Muscle layer of colon (tissue), 2 donors: ENCODE data around the gene BICDL2.

Source experiments
- H3K27ac ChIP-seq: one replicate; pipeline ENCODE4 v1.7.0; 2013; ENCODE audit warnings: low read depth, mild to moderate bottlenecking, low read length, moderate library complexity
- H3K27me3 ChIP-seq, 2 donors: one replicate each; pipeline ENCODE4 v1.7.0; 2013; ENCODE audit warnings: low read length in 2 of 2, mild to moderate bottlenecking in 2 of 2; ENCODE audit not compliant: insufficient read depth in 2 of 2, control insufficient read depth in 1 of 2
- H3K36me3 ChIP-seq: one replicate; pipeline ENCODE4 v1.7.0; 2013; ENCODE audit warnings: mild to moderate bottlenecking, low read length; ENCODE audit not compliant: insufficient read depth
- H3K4me1 ChIP-seq: one replicate; pipeline ENCODE4 v1.7.0; 2013; ENCODE audit warnings: mild to moderate bottlenecking, low read length; ENCODE audit not compliant: insufficient read depth
- H3K4me3 ChIP-seq, 2 donors: one replicate each; pipeline ENCODE4 v1.7.0; 2013; ENCODE audit warnings: low read length in 2 of 2, low read depth in 1 of 2, mild to moderate bottlenecking in 1 of 2, moderate library complexity in 1 of 2
- H3K9ac ChIP-seq: one replicate; pipeline ENCODE4 v1.7.0; 2013; ENCODE audit warnings: low read length
- H3K9me3 ChIP-seq: one replicate; pipeline ENCODE4 v1.7.0; 2013; ENCODE audit warnings: mild to moderate bottlenecking, low read length
- donor health status: abdominal sarcoma.
- donor health status: Adenocarcinoma of cecum.

BICDL2 gene

DNA sequence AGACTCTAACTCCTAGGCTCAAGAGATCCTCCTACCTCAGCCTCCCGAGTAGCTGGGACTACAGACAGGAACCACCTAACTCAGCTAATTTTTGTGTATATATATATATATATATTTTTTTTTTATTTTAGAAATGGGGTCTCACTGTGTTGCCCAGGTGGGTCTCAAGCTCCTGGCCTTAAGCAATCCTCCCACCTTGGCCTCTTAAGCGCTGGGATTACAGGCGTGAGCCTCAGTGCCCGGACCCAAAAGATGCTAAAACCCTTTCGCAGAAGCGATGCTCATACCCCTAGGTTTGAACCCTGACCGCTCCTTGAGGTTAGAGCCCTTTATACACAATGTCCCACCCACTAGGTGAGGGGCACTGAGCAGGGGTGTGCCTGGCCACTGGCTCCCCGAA lies 26.2 kb downstream of the BICDL2 start:
- no peak overlapping the region for H3K9ac ChIP-seq
- H3K4me3 ChIP-seq: no peak overlapping the region
- H3K36me3 ChIP-seq: no peaks in the 10 kb centered on the region
- H3K9me3 ChIP-seq: no peaks in the 10 kb centered on the region
- H3K4me1 ChIP-seq: no peaks in the 10 kb centered on the region
- H3K27ac ChIP-seq: no peak overlapping the region
- peaks cover 17 to 78% of the 10 kb centered on the region in 2 donors for H3K27me3 ChIP-seq

DNA sequence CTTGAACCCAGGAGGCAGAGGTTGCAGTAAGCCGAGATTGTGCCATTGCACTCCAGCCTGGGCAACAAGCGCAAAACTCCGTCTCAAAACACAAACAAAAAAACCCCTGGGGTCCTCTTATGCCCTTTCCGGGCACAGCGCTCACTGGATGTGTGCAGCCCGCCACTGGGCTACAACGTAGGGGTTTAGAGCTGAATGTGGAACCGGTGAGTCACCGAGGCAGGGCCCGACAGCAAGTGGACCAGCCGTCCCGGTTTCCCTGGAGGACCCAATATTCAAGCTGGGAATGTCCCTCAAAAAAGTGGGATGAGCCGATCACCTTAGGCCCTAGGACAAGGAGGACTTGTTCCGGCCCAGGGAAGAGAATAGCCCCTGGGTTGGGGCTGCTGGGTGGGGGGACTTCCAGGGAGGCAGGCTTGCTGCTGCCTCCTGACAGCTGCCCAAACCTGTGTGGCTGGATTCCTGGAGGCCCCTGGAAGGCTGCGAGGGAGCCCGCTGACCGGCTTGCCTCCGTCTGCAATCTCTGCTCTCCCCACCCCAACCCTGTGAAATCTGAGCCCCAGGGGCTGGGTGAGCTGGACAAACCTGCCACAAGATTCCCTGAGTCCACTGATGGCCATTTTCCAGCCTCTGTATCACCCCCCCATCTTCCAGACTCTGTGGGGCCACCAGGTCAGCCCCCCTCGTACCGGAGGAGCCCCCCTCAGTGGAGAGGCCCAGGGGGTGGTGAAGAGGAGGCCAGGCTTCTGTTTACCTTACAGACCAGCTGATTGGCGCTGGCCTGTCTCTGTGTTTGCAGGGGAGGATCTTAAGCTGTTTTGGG lies 27.0 kb downstream of the BICDL2 start:
- H3K27ac ChIP-seq: no peak overlapping the region

DNA sequence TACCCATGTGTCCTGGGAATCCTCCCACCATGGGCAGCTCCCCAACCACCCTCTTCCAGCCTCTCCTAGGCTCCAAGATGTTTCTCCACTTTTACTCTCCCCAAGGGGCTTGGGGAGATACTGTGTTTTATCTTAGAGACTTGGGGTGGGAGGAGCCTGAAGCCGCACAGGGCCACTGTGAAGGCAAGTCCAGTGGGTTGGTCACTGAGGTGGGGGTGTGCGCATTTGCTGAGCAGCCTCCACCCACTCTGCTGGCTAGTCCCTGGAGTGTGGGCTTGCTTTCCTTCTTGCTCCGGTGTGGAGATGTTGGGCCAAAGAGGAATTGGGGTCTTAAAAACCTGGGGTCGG lies 28.1 kb downstream of the BICDL2 start:
- Histone ChIP-seq H3K9ac (no peak overlapping the region), H3K36me3 (no peaks in the 10 kb centered on the region), H3K9me3 (no peaks in the 10 kb centered on the region), H3K27ac (no peak overlapping the region), H3K4me1 (no peaks in the 10 kb centered on the region), H3K27me3 (peaks cover 24 to 79% of the 10 kb centered on the region in 2 donors), H3K4me3 (no peak overlapping the region)

More for the DNA sequence above, 27.0 kb downstream of the BICDL2 start:
- H3K9ac ChIP-seq: no peak overlapping the region
- no peaks in the 10 kb centered on the region for H3K4me1 ChIP-seq
- no peaks in the 10 kb centered on the region for H3K36me3 ChIP-seq
- H3K9me3 ChIP-seq: no peaks in the 10 kb centered on the region
- no peak overlapping the region for H3K4me3 ChIP-seq
- H3K27me3 ChIP-seq: peaks cover 23 to 83% of the 10 kb centered on the region in 2 donors

DNA sequence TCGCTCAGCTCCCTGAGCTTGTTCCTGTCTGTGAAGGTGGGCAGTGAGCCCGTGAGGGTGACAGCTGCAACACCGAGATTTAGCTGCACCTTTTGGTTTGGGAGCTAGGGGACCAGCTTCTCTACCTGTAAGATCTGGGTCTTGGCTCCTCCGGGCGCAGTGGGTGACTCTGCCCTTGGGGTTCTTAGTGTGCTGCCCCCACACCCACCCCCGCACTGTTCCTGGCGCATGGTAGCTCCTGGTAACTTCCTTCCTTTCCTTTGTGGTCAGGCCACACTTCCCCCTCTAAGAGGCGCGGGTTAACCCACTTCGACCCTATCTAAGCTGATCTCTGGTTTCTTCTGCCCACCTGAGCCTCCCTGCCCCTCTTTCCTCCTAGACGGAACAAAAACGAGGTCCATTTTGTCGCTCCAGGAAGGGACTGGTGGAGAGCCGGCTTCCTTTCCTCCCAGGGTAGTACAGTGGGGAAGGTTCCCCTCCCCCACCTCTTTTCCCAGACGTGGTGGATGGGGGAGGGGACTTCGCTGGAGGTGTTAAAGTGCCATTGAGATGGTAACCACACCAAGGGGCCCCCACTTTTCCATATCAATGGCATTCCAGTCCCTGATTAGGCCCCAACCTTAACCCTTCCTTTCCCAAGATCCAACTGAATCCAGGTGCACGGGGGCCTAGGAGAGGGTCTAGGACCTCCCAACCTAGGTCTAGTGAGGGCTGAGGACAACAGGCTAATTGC lies 28.6 kb downstream of the BICDL2 start:
- Histone ChIP-seq H3K4me1 (no peaks in the 10 kb centered on the region), H3K9me3 (no peaks in the 10 kb centered on the region), H3K27me3 (peaks cover 24 to 78% of the 10 kb centered on the region in 2 donors), H3K9ac (no peak overlapping the region), H3K36me3 (no peaks in the 10 kb centered on the region), H3K27ac (no peak overlapping the region), H3K4me3 (no peak overlapping the region)

DNA sequence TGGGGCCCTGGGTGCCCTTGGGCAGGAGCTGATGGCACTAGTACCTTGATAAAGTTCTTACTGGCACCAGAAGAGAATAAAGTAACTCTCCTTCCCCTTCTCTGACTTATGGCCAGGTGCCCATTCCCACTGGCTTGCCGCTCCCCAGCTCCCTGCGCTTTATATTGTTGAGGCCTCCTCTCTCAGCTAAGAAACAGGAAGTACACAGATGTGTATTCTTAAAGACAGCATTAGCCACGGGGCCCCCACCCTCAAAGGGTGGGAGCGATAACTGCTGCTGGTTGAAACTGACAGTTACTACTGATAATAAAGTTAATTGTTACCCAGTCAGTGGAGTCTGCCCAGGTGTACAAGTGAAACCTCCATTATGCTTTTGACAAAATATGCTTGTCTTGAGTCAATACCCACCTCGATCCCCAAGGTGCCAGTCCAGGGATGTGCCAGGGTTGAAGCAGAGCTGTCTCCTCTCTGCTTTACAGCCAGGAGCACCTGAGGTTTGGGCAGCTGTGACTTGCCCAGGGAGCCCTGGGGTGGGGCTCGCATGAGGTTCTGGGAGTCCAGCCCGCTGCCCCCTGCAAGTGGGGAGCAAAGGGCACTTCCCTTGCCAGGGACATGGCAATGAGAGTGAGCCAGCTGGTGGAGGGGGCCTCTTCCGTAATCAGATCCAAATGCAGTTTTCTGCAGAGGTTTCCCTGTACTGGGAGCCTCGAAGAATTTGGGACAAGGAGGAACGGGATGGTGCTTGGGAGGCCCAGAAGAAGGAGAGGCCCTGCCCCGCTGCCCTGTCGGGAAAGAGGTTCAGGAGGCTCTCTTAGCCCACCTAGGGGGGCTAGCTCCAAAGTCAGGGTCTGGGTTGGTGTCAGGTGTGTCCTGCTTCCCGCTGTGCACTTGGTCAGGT lies 29.4 kb downstream of the BICDL2 start:
- Histone ChIP-seq H3K4me1 (no peaks in the 10 kb centered on the region), H3K9ac (no peak overlapping the region), H3K27me3 (peaks cover 24 to 69% of the 10 kb centered on the region in 2 donors), H3K27ac (no peak overlapping the region), H3K36me3 (no peaks in the 10 kb centered on the region), H3K4me3 (no peak overlapping the region), H3K9me3 (no peaks in the 10 kb centered on the region)

DNA sequence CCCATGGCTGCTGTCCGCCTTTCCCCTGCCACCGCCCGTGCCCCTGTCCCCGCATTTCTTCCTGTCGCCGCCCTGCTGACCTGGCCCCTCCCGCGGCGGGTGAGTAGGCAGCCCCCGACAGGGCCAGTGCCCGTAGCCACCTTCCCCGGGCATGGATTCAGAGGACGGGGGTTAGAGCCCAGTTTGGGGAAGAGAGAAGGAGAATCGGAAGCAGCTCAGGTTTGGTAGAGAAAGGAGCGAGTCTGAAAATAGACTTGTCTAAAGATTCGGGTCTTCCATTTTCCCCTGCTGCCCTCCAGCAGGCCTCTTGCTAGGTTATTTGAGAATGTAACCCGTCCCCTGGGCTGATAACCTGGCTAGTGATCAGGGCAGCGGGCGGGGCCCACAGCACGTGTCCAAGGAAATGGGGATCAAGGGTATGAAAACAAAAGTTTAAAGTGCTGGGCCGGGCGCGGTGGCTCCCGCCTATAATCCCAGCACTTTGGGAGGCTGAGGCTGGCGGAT lies 31.9 kb downstream of the BICDL2 start:
- H3K9ac ChIP-seq: no peak overlapping the region
- H3K36me3 ChIP-seq: no peaks in the 10 kb centered on the region
- no peak overlapping the region for H3K27ac ChIP-seq
- peaks cover 19 to 66% of the 10 kb centered on the region in 2 donors for H3K27me3 ChIP-seq
- H3K4me3 ChIP-seq: no peak overlapping the region
- H3K9me3 ChIP-seq: no peaks in the 10 kb centered on the region
- H3K4me1 ChIP-seq: no peaks in the 10 kb centered on the region

DNA sequence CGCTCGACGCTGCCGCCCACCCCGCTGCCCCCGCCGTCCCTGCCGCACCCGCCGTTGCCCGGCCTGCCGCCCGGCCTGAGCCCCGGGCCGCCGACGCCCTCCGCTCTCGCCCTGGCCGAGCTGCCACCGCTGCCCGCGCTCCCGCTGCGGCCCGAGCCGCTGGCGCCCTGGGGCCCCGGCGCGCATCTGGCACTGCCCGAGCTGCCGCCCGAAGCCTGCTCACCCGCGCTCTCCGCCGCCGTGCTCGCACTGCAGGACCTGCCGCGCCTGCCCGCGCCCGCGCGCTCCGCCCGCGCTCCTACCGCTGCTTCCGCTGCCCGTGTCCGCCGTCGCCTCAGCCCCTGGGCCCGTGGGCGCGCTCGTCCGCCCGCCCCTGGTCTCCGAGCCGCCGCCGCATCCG lies 32.4 kb downstream of the BICDL2 start:
- no peaks in the 10 kb centered on the region for H3K9me3 ChIP-seq
- no peak overlapping the region for H3K9ac ChIP-seq
- no peak overlapping the region for H3K27ac ChIP-seq
- H3K36me3 ChIP-seq: no peaks in the 10 kb centered on the region
- H3K4me1 ChIP-seq: no peaks in the 10 kb centered on the region
- no peak overlapping the region for H3K4me3 ChIP-seq
- H3K27me3 ChIP-seq: peaks cover 19 to 63% of the 10 kb centered on the region in 2 donors

DNA sequence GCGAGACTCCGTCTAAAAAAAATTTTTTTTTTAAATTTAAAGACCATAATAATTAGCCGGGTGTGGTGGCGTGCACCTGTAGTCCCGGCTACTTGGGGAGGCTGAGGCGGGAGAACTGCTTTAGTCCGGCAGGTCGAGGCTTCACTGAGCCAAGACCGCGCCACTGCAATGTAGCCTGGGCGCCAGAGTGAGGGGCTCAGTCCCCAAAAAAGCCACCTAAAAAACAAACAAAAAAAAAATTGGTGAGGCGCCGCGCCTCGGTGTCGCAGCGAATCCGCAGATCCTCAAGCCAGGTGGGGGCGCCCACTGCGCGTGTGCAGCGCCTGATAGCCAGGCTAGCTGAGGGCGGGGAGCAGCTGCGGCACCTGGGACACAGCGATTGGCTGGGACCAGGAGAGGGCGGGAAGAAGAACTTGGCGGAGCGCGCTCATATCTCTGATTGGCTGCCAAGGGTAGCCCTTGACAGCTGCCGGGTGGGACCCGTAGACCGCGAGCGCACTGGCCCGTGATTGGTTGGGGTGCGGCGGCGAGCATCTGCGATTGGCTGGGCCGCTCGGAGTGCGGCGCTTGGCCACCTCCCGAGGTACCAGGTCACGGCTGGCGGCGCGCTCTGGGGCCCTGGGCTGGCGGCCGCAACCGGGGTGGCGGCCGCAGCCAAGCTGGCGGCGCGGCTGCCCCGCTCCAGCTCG lies 33.0 kb downstream of the BICDL2 start:
- H3K4me1 ChIP-seq: no peaks in the 10 kb centered on the region
- H3K4me3 ChIP-seq: no peak overlapping the region
- no peak overlapping the region for H3K9ac ChIP-seq
- H3K27ac ChIP-seq: no peak overlapping the region
- no peaks in the 10 kb centered on the region for H3K9me3 ChIP-seq
- peaks cover 18 to 62% of the 10 kb centered on the region in 2 donors for H3K27me3 ChIP-seq
- no peaks in the 10 kb centered on the region for H3K36me3 ChIP-seq

DNA sequence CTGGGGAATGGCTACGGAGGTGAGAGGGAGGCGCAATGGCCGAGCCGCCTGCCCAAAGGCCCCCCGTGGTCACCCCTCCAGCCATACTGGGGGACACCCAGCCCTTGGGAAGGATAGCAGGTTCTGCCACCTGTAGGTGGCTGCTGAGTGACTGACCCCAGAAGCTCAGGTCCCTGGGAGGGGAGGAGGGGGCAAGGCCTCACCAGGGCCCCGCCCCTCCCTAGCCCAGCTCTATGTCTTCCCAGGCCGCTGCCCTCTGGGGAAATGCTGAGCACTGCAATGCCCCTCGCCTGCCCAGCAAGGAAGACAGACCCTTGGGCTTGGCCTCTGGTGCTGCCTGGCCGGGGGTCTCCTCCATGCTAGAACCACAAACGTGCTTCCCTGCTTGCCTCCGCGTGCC lies 35.4 kb downstream of the BICDL2 start:
- Histone ChIP-seq H3K27me3 (peaks cover 6 to 53% of the 10 kb centered on the region in 2 donors), H3K4me3 (no peak overlapping the region), H3K4me1 (no peaks in the 10 kb centered on the region), H3K36me3 (no peaks in the 10 kb centered on the region), H3K27ac (no peak overlapping the region), H3K9ac (no peak overlapping the region), H3K9me3 (no peaks in the 10 kb centered on the region)

DNA sequence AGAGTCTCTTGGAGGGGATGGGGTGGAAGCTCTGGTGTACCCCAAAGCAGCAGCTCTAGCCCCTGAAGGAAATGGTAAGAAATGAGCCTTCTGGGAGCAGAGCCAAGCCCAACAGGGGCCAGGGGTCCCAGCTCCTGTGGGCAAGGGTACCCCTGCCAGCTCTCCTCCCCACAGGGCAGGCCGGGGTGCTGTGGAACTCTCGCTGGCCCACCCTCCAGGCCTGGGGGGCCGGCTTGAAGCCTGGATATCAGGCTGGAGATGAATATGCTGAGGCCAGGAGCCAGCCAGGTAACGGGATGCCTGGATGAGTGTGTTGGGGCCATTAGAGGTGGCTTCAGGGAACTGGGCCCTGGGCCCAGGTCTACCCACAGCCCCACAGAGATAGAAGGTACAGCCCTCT lies 36.2 kb downstream of the BICDL2 start:
- Histone ChIP-seq H3K9ac (no peak overlapping the region), H3K4me3 (no peak overlapping the region), H3K27me3 (peaks cover 6 to 48% of the 10 kb centered on the region in 2 donors), H3K27ac (no peak overlapping the region), H3K9me3 (no peaks in the 10 kb centered on the region), H3K4me1 (no peaks in the 10 kb centered on the region), H3K36me3 (no peaks in the 10 kb centered on the region)
